Natural killer cell (primary cell): ENCODE results near the gene TMEM271. TPM values are rescaled to one million over a fixed set of nuclear protein-coding genes. Genes with fewer than 3 reads are reported as not detected.
A peak's percentile ranks its signal among the peaks of the same experiment; 100 is the strongest.

Source experiments
- ATAC-seq, 3 donors: fragments of 150-1000 bp in 2 of 3; fragments of 200-7000 bp in 1 of 3; cut with Tn5 transposase; 1 replicate in 1 of 3; 2 replicates in 2 of 3; pipeline ENCODE4 v1.10.0; 2021; ENCODE audit warnings: mild to moderate bottlenecking in 2 of 3, moderate library complexity in 2 of 3
- DNase-seq, 2 donors: peaks; one replicate each; pipeline versions ENCODE4 v3.0.0 to v3.0.0-alpha.2; 2013 to 2021; ENCODE audit warnings: mixed read lengths in 1 of 2
- H3K27ac ChIP-seq: one replicate; pipeline ENCODE4 v1.5.1; 2013; ENCODE audit warnings: mild to moderate bottlenecking, low read length
- H3K27me3 ChIP-seq: one replicate; pipeline ENCODE4 v1.6.1; 2013; ENCODE audit warnings: low read length; ENCODE audit not compliant: control insufficient read depth, insufficient read depth
- H3K36me3 ChIP-seq: one replicate; pipeline ENCODE4 v1.6.1; 2013; ENCODE audit warnings: low read length; ENCODE audit not compliant: control insufficient read depth, insufficient read depth
- H3K4me1 ChIP-seq: one replicate; pipeline ENCODE4 v1.6.1; 2013; ENCODE audit warnings: low read length; ENCODE audit not compliant: control insufficient read depth, insufficient read depth
- H3K4me3 ChIP-seq: one replicate; pipeline ENCODE4 v1.5.1; 2013; ENCODE audit warnings: low read length
- H3K9me3 ChIP-seq: one replicate; pipeline ENCODE4 v1.6.1; 2013; ENCODE audit warnings: low read length; ENCODE audit not compliant: control insufficient read depth, insufficient read depth
- H3K27ac Mint-ChIP-seq, 2 donors: one replicate each; pipeline ENCODE4 v1.8.0; 2022; ENCODE audit warnings: mild to moderate bottlenecking in 2 of 2, mixed read lengths in 2 of 2, moderate library complexity in 1 of 2
- H3K27me3 Mint-ChIP-seq, 2 donors: one replicate each; pipeline ENCODE4 v1.8.0; 2022; ENCODE audit warnings: low read depth in 2 of 2, mixed read lengths in 2 of 2
- H3K36me3 Mint-ChIP-seq: one replicate; pipeline ENCODE4 v1.8.0; 2022; ENCODE audit warnings: mixed read lengths
- H3K4me1 Mint-ChIP-seq, 2 donors: one replicate each; pipeline ENCODE4 v1.8.0; 2022; ENCODE audit warnings: mixed read lengths in 2 of 2
- H3K4me3 Mint-ChIP-seq: one replicate; pipeline ENCODE4 v1.8.0; 2022; ENCODE audit warnings: mild to moderate bottlenecking, moderate library complexity, mixed read lengths
- H3K9me3 Mint-ChIP-seq, 2 donors: one replicate each; pipeline ENCODE4 v1.8.0; 2022; ENCODE audit warnings: mixed read lengths in 2 of 2
- CTCF ChIP-seq: fragments of 200-600 bp; IDR thresholded peaks from one replicate; pipeline ENCODE4 v1.8.0; 2022; ENCODE audit warnings: antibody characterized with exemption
- WGBS: methylation state at CpG from one replicate; pipeline ENCODE4 v1.1.7; 2013; ENCODE audit warnings: missing lambda C conversion rate; ENCODE audit not compliant: insufficient coverage; 5-methylcytosine and 5-hydroxymethylcytosine counted together
- intact Hi-C: fragments of 100-400 bp; cut with micrococcal nuclease; formaldehyde crosslinking; loops from one replicate; pipeline ENCODE4 v1.14.2; 2022
- total RNA-seq, 4 donors: library from RNA; stranded (reverse); fragments of 120-200 nt in 1 of 4; gene quantifications; one replicate each; pipeline versions ENCODE4 v1.2.3 to v1.2.4, GENCODE V29; 2013 to 2022

TMEM271 gene
- total RNA-seq, 3 donors from 2014 or later (not counting 1 experiment from before 2014, with no cell fraction given), result not detected

GRCh38 chr4:531721-532565 is 44.2 kb downstream of the TMEM271 start:
- WGBS, result 93% methylated on average over 17 of the region's 17 CpGs
- H3K27me3 ChIP-seq, result no peaks in the 10 kb centered on the region
- H3K27ac Mint-ChIP-seq, result peak overlapping the region in 1 of 2 donors; percentile 38
- ATAC-seq, result no peak
- no peaks in the 10 kb centered on the region for H3K27me3 Mint-ChIP-seq
- no peaks in the 10 kb centered on the region for H3K36me3 Mint-ChIP-seq
- DNase-seq, result no peak
- H3K9me3 ChIP-seq, result no peaks in the 10 kb centered on the region
- intact Hi-C loops, result no loop called here
- H3K4me1 ChIP-seq, result no peaks in the 10 kb centered on the region
- peaks cover 4% of the 10 kb centered on the region in 2 donors for H3K9me3 Mint-ChIP-seq
- peaks cover 5 to 8% of the 10 kb centered on the region in 2 donors for H3K4me1 Mint-ChIP-seq
- H3K36me3 ChIP-seq, result peaks cover 54% of the 10 kb centered on the region
- no peak overlapping the region for H3K4me3 ChIP-seq
- no peak overlapping the region for H3K4me3 Mint-ChIP-seq
- no peak for TF ChIP-seq CTCF
- H3K27ac ChIP-seq, result no peak overlapping the region

- Histone ChIP-seq H3K27me3 (no peaks in the 10 kb centered on the region), H3K4me3 (no peak overlapping the region), H3K4me1 (no peaks in the 10 kb centered on the region), H3K27ac (no peak overlapping the region), H3K36me3 (peaks cover 50% of the 10 kb centered on the region), H3K9me3 (no peaks in the 10 kb centered on the region)
- Mint-ChIP-seq H3K27me3 (no peaks in the 10 kb centered on the region), H3K36me3 (no peaks in the 10 kb centered on the region), H3K27ac (no peak overlapping the region), H3K4me3 (no peak overlapping the region), H3K9me3 (peaks cover 4% of the 10 kb centered on the region in 2 donors), H3K4me1 (peaks cover 5 to 8% of the 10 kb centered on the region in 2 donors)
- no peak for TF ChIP-seq CTCF
- 97% methylated on average over 11 of the region's 11 CpGs for WGBS
- no peak for ATAC-seq
- DNase-seq, result no peak
- intact Hi-C loops, result no loop called here
Observed at GRCh38 chr4:531076-531475, 45.0 kb downstream of the TMEM271 start.

- no peak for TF ChIP-seq CTCF
- Histone ChIP-seq H3K27ac (no peak overlapping the region), H3K27me3 (no peaks in the 10 kb centered on the region), H3K4me3 (no peak overlapping the region), H3K4me1 (no peaks in the 10 kb centered on the region), H3K36me3 (peaks cover 52% of the 10 kb centered on the region), H3K9me3 (no peaks in the 10 kb centered on the region)
- ATAC-seq, result no peak
- Mint-ChIP-seq H3K9me3 (peaks cover 4% of the 10 kb centered on the region in 2 donors), H3K36me3 (no peaks in the 10 kb centered on the region), H3K4me1 (peaks cover 5 to 11% of the 10 kb centered on the region in 2 donors), H3K4me3 (no peak overlapping the region), H3K27me3 (no peaks in the 10 kb centered on the region), H3K27ac (no peak overlapping the region)
- intact Hi-C loops, result no loop called here
- 91% methylated on average over 17 of the region's 17 CpGs for WGBS
- no peak for DNase-seq
Observed at GRCh38 chr4:530017-530781, 45.9 kb downstream of the TMEM271 start.
